Panc1 (cell line): ENCODE measurements around the gene IFT52. TPM values are rescaled to one million over a fixed set of nuclear protein-coding genes. Genes with fewer than 3 reads are reported as not detected.
"Not testable (repeated sequence)": the region's sequence is repeated elsewhere in the genome, so short reads cannot be mapped to it uniquely, and the experiment has no call there.

Experiments used
- ATAC-seq: fragments of 200-7000 bp; cut with Tn5 transposase; 2 replicates; pipeline ENCODE4 v1.9.1; 2020; ENCODE audit warnings: mild to moderate bottlenecking, moderate library complexity
- BruUV-seq: library from RNA; stranded (reverse); fragments of 400-500 nt; replicated peaks from 2 replicates; lab custom pipeline; 2021; lab: Mats Ljungman, UMichigan
- CTCF ChIA-PET: fragments of 300-600 bp; sonication (Branson Sonifier 250); formaldehyde crosslinking; loops from one replicate; lab custom pipeline; 2022; ENCODE audit warnings: antibody characterized with exemption; lab: Charles Lee
- POLR2A ChIA-PET: fragments of 300-600 bp; sonication (Branson Sonifier 250); formaldehyde crosslinking; loops from one replicate; lab custom pipeline; 2022; ENCODE audit warnings: antibody characterized with exemption; lab: Charles Lee
- DNase-seq: peaks from one replicate; pipeline ENCODE4 v3.0.0-alpha.2; 2010; ENCODE audit warnings: low read depth, low spot score
- H3K27ac ChIP-seq: 2 replicates; pipeline ENCODE4 v1.5.1; 2011; ENCODE audit warnings: mild to moderate bottlenecking, low read length, inconsistent platforms
- H3K27me3 ChIP-seq: fragments of 200-500 bp; sonication (Bioruptor generic); 2 replicates; pipeline ENCODE4 v1.6.0; 2014; ENCODE audit warnings: low read length, inconsistent platforms; ENCODE audit not compliant: control insufficient read depth, insufficient read depth
- H3K36me3 ChIP-seq: fragments of 200-500 bp; sonication (Bioruptor generic); 2 replicates; pipeline ENCODE4 v1.5.1; 2014; ENCODE audit warnings: inconsistent platforms, mild to moderate bottlenecking, low read length, moderate library complexity; ENCODE audit not compliant: control insufficient read depth, insufficient read depth
- H3K4me1 ChIP-seq: 2 replicates; pipeline ENCODE4 v1.5.1; 2011; ENCODE audit warnings: inconsistent platforms, mild to moderate bottlenecking, low read length, moderate library complexity; ENCODE audit not compliant: control insufficient read depth, insufficient read depth
- H3K4me3 ChIP-seq, 2 experiments: 2 replicates each; pipeline ENCODE4 v1.5.1; 2011 to 2012; ENCODE audit warnings: low read depth in 2 of 2, low read length in 2 of 2, mild to moderate bottlenecking in 2 of 2, inconsistent platforms in 1 of 2, moderate library complexity in 1 of 2
- H3K9me3 ChIP-seq: fragments of 200-500 bp; sonication (Bioruptor generic); 2 replicates; pipeline ENCODE4 v1.5.1; 2014; ENCODE audit warnings: low read depth, mild to moderate bottlenecking, inconsistent platforms, low read length, moderate library complexity; ENCODE audit not compliant: control insufficient read depth, insufficient read depth
- CTCF ChIP-seq: fragments of 450-650 bp; IDR thresholded peaks from 2 replicates; pipeline ENCODE4 v1.5.1; 2017; ENCODE audit warnings: mild to moderate bottlenecking
- POLR2AphosphoS5 ChIP-seq: IDR thresholded peaks from 2 replicates; pipeline ENCODE4 v1.6.1; 2012; ENCODE audit warnings: mild to moderate bottlenecking, low read depth, low read length, moderate library complexity
- REST ChIP-seq, 2 experiments: IDR thresholded peaks; 2 replicates each; pipeline ENCODE4 v1.6.1; 2011 to 2012; ENCODE audit warnings: low read depth in 2 of 2, control low read depth in 1 of 2, low read length in 1 of 2, mild to moderate bottlenecking in 1 of 2, moderate library complexity in 1 of 2; ENCODE audit not compliant: insufficient read depth in 1 of 2
- SIN3A ChIP-seq: IDR thresholded peaks from 2 replicates; pipeline ENCODE4 v1.6.1; 2012; ENCODE audit warnings: low read depth, mild to moderate bottlenecking, low read length, moderate library complexity, borderline replicate concordance; ENCODE audit not compliant: insufficient read depth
- TCF7L2 ChIP-seq: IDR thresholded peaks from 2 replicates; pipeline ENCODE4 v1.6.1; 2011; ENCODE audit warnings: mild to moderate bottlenecking, low read depth, low read length, inconsistent platforms
- in situ Hi-C: cut with HindIII; loops from 2 replicates; pipeline ENCODE4 v1.10.0; 2016; ENCODE audit warnings: low sequenced_read_pairs, low pct_unique_long_range_greater_than_20kb
- intact Hi-C: fragments of 100-400 bp; cut with micrococcal nuclease; formaldehyde crosslinking; loops from one replicate; pipeline ENCODE4 v1.10.0; 2022; ENCODE audit not compliant: unreplicated experiment
- total RNA-seq: library from RNA; stranded (reverse); gene quantifications from one replicate; pipeline ENCODE4 v1.2.1, GENCODE V29; 2021; ENCODE audit not compliant: unreplicated experiment

IFT52 gene
- total RNA-seq, 1 experiment from 2014 or later, result 29.2 TPM

- TF ChIP-seq REST (IDR thresholded peaks at IDR 0.05; ENCODE audit: insufficient read depth in 1 of 2, low read depth in 2 of 2, low read length in 1 of 2), result no peak
- no peak for TF ChIP-seq POLR2AphosphoS5
- no peak for TF ChIP-seq TCF7L2
- no peak for TF ChIP-seq SIN3A
- TF ChIP-seq CTCF, result no peak
- H3K27ac ChIP-seq, result no peak overlapping the region
- ChIA-PET POLR2A (interaction anchor here (0.5 to 0.6 kb wide), 3 partner anchors 12 to 32 kb away, joined by 3 to 5 read pairs (median 4); no protein-coding TSS in a partner anchor), CTCF (interaction anchor here (0.6 kb wide), 1 partner anchor 37 kb away, joined by 4 read pairs; no protein-coding TSS in a partner anchor)
- no peaks in the 10 kb centered on the region for H3K36me3 ChIP-seq
- BruUV-seq, result no TSS peak
- DNase-seq, result no peak
- no peaks in the 10 kb centered on the region for H3K9me3 ChIP-seq
- no peaks in the 10 kb centered on the region for H3K4me1 ChIP-seq
- no peak overlapping the region for H3K4me3 ChIP-seq
- no peak for ATAC-seq
- intact Hi-C loops (no loop called here), in situ Hi-C loops (no loop called here)
- H3K27me3 ChIP-seq, result no peaks in the 10 kb centered on the region
Observed at GRCh38 chr20:43650997-43651525, 60.3 kb downstream of the IFT52 start.

DNA sequence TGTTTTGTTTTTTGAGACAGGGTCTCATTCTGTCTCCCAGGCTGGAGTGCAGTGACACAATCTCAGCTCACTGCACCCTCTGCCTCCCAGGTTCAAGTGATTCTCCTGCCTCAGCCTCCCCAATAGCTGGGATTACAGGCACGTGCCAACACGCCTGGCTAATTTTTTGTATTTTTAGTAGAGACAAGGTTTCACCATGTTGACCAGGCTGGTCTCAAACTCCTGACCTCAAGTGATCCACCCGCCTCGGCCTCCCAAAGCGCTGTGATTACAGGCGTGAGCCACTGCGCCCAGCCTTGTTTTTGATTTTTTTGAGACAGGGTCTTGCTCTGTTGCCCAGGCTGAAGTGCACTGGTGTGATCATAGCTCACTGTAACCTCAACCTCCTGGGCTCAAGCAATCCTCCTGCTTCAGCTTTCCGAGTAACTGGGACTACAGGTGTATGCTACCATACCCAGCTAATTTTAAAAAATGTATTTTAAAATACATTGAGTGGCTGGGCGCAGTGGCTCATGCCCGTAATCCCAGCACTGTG, 61.0 kb downstream of the IFT52 start:
- H3K27ac ChIP-seq, H3K36me3 ChIP-seq, H3K9me3 ChIP-seq, BruUV-seq, in situ Hi-C loops, DNase-seq, intact Hi-C loops, ATAC-seq, POLR2A ChIA-PET, H3K4me3 ChIP-seq, H3K4me1 ChIP-seq, H3K27me3 ChIP-seq, CTCF ChIA-PET: not testable (repeated sequence)

GRCh38 chr20:43653966-43654365, 63.2 kb downstream of the IFT52 start:
- no peaks in the 10 kb centered on the region for H3K27me3 ChIP-seq
- no peaks in the 10 kb centered on the region for H3K9me3 ChIP-seq
- ChIA-PET CTCF (no interaction called here), POLR2A (no interaction called here)
- DNase-seq (no peak), ATAC-seq (no peak)
- TF ChIP-seq REST (IDR thresholded peaks at IDR 0.05; ENCODE audit: insufficient read depth in 1 of 2, low read depth in 2 of 2, low read length in 1 of 2), result no peak
- H3K4me3 ChIP-seq, result no peak overlapping the region
- BruUV-seq, result no TSS peak
- in situ Hi-C loops, result no loop called here
- H3K36me3 ChIP-seq, result no peaks in the 10 kb centered on the region; the same call in 1 of the 2 replicates
- intact Hi-C loops, result no loop called here
- H3K4me1 ChIP-seq, result 0 out of 2 replicates have a peak, but pooled peaks cover 5% of the 10 kb centered on the region
- H3K27ac ChIP-seq, result no peak overlapping the region

DNA sequence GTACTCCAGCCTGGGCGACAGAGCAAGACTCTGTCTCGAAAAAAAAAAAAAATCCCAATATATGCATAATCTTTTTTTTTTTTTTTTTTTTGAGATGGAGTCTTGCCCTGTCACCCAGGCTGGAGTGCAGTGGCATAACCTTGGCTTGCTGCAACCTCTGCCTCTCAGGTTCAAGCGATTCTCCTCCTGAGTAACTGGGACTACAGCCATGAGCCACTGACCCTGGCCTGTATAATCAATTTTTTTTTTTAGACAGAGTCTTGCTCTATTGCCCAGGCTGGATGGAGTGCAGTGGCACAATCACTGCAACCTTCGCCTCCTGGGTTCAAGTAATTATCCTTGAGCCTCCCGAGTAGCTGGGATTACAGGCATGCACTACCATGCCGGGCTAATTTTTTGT, 64.4 kb downstream of the IFT52 start:
- in situ Hi-C loops, ATAC-seq, POLR2A ChIA-PET, H3K36me3 ChIP-seq, DNase-seq, intact Hi-C loops, CTCF ChIA-PET, H3K9me3 ChIP-seq, H3K4me1 ChIP-seq, H3K27me3 ChIP-seq, BruUV-seq, H3K4me3 ChIP-seq, H3K27ac ChIP-seq: not testable (repeated sequence)
